ENCODE data around the gene FBXO36. TPM values are rescaled to one million over a fixed set of nuclear protein-coding genes. Genes with fewer than 3 reads are reported as not detected.

FBXO36 gene
- total RNA-seq, 2 donors from 2014 or later = 6.7 to 13.3 TPM

DNA sequence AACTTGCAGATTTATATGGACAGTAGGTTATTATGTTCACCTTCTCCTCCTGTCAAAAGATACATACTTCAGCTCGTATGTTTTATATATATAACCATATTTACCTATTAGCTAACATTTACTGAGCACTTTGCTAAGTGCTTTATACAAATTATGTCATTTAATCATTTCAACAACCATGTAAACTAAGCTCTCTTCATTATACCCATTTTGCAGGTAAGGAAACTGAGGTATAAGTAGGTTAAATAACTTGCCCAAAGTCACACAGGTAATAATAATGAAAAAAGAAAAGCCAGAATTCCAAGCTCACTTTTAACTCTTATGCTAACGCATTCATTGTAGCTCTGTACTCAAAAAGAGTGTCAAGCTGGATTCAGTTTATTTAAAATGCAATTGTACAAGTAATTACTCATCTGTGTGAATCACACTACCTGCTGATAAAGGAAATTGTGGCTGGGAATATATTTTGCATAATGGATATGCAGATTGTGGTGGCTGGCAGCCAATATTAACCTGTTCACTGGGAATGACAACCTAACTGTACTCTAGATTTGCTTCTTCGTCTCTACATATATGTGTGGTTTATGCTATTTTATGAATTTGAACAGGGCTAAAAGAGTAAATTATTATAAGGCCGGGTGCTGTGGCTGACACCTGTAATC lies 125.8 kb downstream of the FBXO36 start:
- H3K27me3 Mint-ChIP-seq (ENCODE audit: insufficient read depth) = no peaks in the 10 kb centered on the region
- Histone ChIP-seq H3K27me3 (ENCODE audit: control insufficient read depth, insufficient read depth, low read length, poor library complexity, severe bottlenecking) (no peaks in the 10 kb centered on the region), H3K4me3 (ENCODE audit: low read length) (no peak overlapping the region), H3K9me3 (ENCODE audit: control insufficient read depth, low read length) (no peaks in the 10 kb centered on the region), H3K27ac (ENCODE audit: low read depth, low read length) (no peak overlapping the region), H3K4me1 (ENCODE audit: control insufficient read depth, insufficient read depth, low read length) (no peaks in the 10 kb centered on the region), H3K9ac (ENCODE audit: extremely low read depth, low read length, poor library complexity, severe bottlenecking) (no peak overlapping the region), H3K36me3 (ENCODE audit: control insufficient read depth, insufficient read depth, low read length) (no peaks in the 10 kb centered on the region)
- H3K27ac Mint-ChIP-seq = no peak overlapping the region
- WGBS, 2 experiments (ENCODE audit: insufficient coverage in 1 of 2, insufficient read length in 1 of 2) = 95 to 100% methylated on average over 2 to 4 of the region's 4 CpGs
- H3K4me3 Mint-ChIP-seq = no peak overlapping the region
- H3K9me3 Mint-ChIP-seq = no peaks in the 10 kb centered on the region
- TF ChIP-seq CTCF (conservative IDR thresholded peaks at IDR 0.05) = no peak
- no peaks in the 10 kb centered on the region for H3K36me3 Mint-ChIP-seq (ENCODE audit: low read depth)
- DNase-seq = no peak
- H3K4me1 Mint-ChIP-seq = no peaks in the 10 kb centered on the region

DNA sequence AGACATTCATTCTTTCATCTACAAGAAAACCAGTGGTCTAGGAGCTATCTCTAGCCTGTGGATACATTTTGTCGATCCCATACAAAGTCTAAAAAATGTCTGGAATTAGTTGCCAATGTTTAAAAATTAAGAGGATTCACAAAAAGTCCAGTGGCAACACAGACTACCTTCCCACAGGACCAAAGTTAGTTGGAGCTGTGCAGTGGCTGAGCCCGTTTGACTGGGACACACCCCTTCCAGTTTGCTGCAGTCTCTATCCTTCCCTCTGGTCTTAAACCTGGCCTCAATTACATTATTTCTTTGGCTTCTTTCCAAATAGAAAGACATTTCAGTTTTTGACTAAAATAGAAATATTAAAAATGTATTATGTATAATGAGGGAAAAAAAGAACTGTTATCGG lies 127.8 kb downstream of the FBXO36 start:
- no peaks in the 10 kb centered on the region for H3K4me1 ChIP-seq (ENCODE audit: control insufficient read depth, insufficient read depth, low read length)

DNA sequence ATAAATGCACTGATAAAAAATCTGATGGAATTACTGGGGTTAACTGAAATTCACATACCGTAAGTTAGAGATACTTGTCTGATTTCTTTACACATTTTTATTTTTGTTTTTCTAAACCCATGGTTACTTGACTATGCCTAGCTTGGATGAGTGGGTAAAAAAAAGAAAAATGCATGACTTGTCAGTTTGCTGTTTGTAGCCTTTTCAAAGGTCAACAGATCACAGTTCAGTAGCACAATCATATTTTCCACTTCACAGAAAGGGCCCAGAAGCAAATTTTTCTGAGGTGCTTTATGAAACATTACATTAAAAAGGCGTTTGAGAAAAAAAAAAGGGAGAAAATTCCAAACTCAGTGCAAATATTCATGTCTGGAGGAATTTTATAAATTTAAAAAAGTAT lies 130.0 kb downstream of the FBXO36 start:
- no peaks in the 10 kb centered on the region for H3K36me3 Mint-ChIP-seq (ENCODE audit: low read depth)
- no peak overlapping the region for H3K27ac Mint-ChIP-seq
- TF ChIP-seq CTCF (conservative IDR thresholded peaks at IDR 0.05) = no peak
- no peaks in the 10 kb centered on the region for H3K9me3 Mint-ChIP-seq
- Histone ChIP-seq H3K9me3 (ENCODE audit: control insufficient read depth, low read length) (no peaks in the 10 kb centered on the region), H3K4me1 (ENCODE audit: control insufficient read depth, insufficient read depth, low read length) (no peaks in the 10 kb centered on the region), H3K9ac (ENCODE audit: extremely low read depth, low read length, poor library complexity, severe bottlenecking) (no peak overlapping the region), H3K27ac (ENCODE audit: low read depth, low read length) (no peak overlapping the region), H3K36me3 (ENCODE audit: control insufficient read depth, insufficient read depth, low read length) (no peaks in the 10 kb centered on the region), H3K4me3 (ENCODE audit: low read length) (no peak overlapping the region), H3K27me3 (ENCODE audit: control insufficient read depth, insufficient read depth, low read length, poor library complexity, severe bottlenecking) (no peaks in the 10 kb centered on the region)
- H3K4me3 Mint-ChIP-seq = no peak overlapping the region
- H3K27me3 Mint-ChIP-seq (ENCODE audit: insufficient read depth) = no peaks in the 10 kb centered on the region
- WGBS, 2 experiments (ENCODE audit: insufficient coverage in 1 of 2, insufficient read length in 1 of 2) = 80 to 83% methylated on average over 1 to 2 of the region's 2 CpGs
- no peak for DNase-seq
- no peaks in the 10 kb centered on the region for H3K4me1 Mint-ChIP-seq

More for the DNA sequence above, 127.8 kb downstream of the FBXO36 start:
- Histone ChIP-seq H3K9ac (ENCODE audit: extremely low read depth, low read length, poor library complexity, severe bottlenecking) (no peak overlapping the region), H3K27me3 (ENCODE audit: control insufficient read depth, insufficient read depth, low read length, poor library complexity, severe bottlenecking) (no peaks in the 10 kb centered on the region), H3K27ac (ENCODE audit: low read depth, low read length) (no peak overlapping the region), H3K9me3 (ENCODE audit: control insufficient read depth, low read length) (no peaks in the 10 kb centered on the region), H3K4me3 (ENCODE audit: low read length) (no peak overlapping the region), H3K36me3 (ENCODE audit: control insufficient read depth, insufficient read depth, low read length) (no peaks in the 10 kb centered on the region)
- Mint-ChIP-seq H3K36me3 (ENCODE audit: low read depth) (no peaks in the 10 kb centered on the region), H3K27ac (no peak overlapping the region), H3K4me1 (no peaks in the 10 kb centered on the region), H3K4me3 (no peak overlapping the region), H3K9me3 (no peaks in the 10 kb centered on the region), H3K27me3 (ENCODE audit: insufficient read depth) (no peaks in the 10 kb centered on the region)
- 92 to 100% methylated on average over 2 to 3 of the region's 3 CpGs for WGBS, 2 experiments (ENCODE audit: insufficient coverage in 1 of 2, insufficient read length in 1 of 2)
- no peak for DNase-seq
- no peak for TF ChIP-seq CTCF (conservative IDR thresholded peaks at IDR 0.05)
